Natural killer cell (primary cell): ENCODE data around the gene GPHA2. TPM values are rescaled to one million over a fixed set of nuclear protein-coding genes. Genes with fewer than 3 reads are reported as not detected.

ENCODE experiments used
- ATAC-seq, 3 donors: fragments of 150-1000 bp in 2 of 3; fragments of 200-7000 bp in 1 of 3; cut with Tn5 transposase; 1 replicate in 1 of 3; 2 replicates in 2 of 3; pipeline ENCODE4 v1.10.0; 2021; ENCODE audit warnings: mild to moderate bottlenecking in 2 of 3, moderate library complexity in 2 of 3
- DNase-seq, 2 donors: peaks; one replicate each; pipeline versions ENCODE4 v3.0.0 to v3.0.0-alpha.2; 2013 to 2021; ENCODE audit warnings: mixed read lengths in 1 of 2
- H3K27ac ChIP-seq: one replicate; pipeline ENCODE4 v1.5.1; 2013; ENCODE audit warnings: mild to moderate bottlenecking, low read length
- H3K27me3 ChIP-seq: one replicate; pipeline ENCODE4 v1.6.1; 2013; ENCODE audit warnings: low read length; ENCODE audit not compliant: control insufficient read depth, insufficient read depth
- H3K36me3 ChIP-seq: one replicate; pipeline ENCODE4 v1.6.1; 2013; ENCODE audit warnings: low read length; ENCODE audit not compliant: control insufficient read depth, insufficient read depth
- H3K4me1 ChIP-seq: one replicate; pipeline ENCODE4 v1.6.1; 2013; ENCODE audit warnings: low read length; ENCODE audit not compliant: control insufficient read depth, insufficient read depth
- H3K4me3 ChIP-seq: one replicate; pipeline ENCODE4 v1.5.1; 2013; ENCODE audit warnings: low read length
- H3K9me3 ChIP-seq: one replicate; pipeline ENCODE4 v1.6.1; 2013; ENCODE audit warnings: low read length; ENCODE audit not compliant: control insufficient read depth, insufficient read depth
- H3K27ac Mint-ChIP-seq, 2 donors: one replicate each; pipeline ENCODE4 v1.8.0; 2022; ENCODE audit warnings: mild to moderate bottlenecking in 2 of 2, mixed read lengths in 2 of 2, moderate library complexity in 1 of 2
- H3K27me3 Mint-ChIP-seq, 2 donors: one replicate each; pipeline ENCODE4 v1.8.0; 2022; ENCODE audit warnings: low read depth in 2 of 2, mixed read lengths in 2 of 2
- H3K36me3 Mint-ChIP-seq: one replicate; pipeline ENCODE4 v1.8.0; 2022; ENCODE audit warnings: mixed read lengths
- H3K4me1 Mint-ChIP-seq, 2 donors: one replicate each; pipeline ENCODE4 v1.8.0; 2022; ENCODE audit warnings: mixed read lengths in 2 of 2
- H3K4me3 Mint-ChIP-seq: one replicate; pipeline ENCODE4 v1.8.0; 2022; ENCODE audit warnings: mild to moderate bottlenecking, moderate library complexity, mixed read lengths
- H3K9me3 Mint-ChIP-seq, 2 donors: one replicate each; pipeline ENCODE4 v1.8.0; 2022; ENCODE audit warnings: mixed read lengths in 2 of 2
- WGBS: methylation state at CpG from one replicate; pipeline ENCODE4 v1.1.7; 2013; ENCODE audit warnings: missing lambda C conversion rate; ENCODE audit not compliant: insufficient coverage; 5-methylcytosine and 5-hydroxymethylcytosine counted together
- intact Hi-C: fragments of 100-400 bp; cut with micrococcal nuclease; formaldehyde crosslinking; loops from one replicate; pipeline ENCODE4 v1.14.2; 2022
- total RNA-seq, 4 donors: library from RNA; stranded (reverse); fragments of 120-200 nt in 1 of 4; gene quantifications; one replicate each; pipeline versions ENCODE4 v1.2.3 to v1.2.4, GENCODE V29; 2013 to 2022
- TF ChIP-seq, protein P1 (sequence below): fragments of 200-600 bp; IDR thresholded peaks from one replicate; pipeline ENCODE4 v1.8.0; 2022; ENCODE audit warnings: antibody characterized with exemption

GPHA2 gene
- total RNA-seq, 3 donors from 2014 or later (not counting 1 experiment from before 2014, with no cell fraction given) = not detected

DNA sequence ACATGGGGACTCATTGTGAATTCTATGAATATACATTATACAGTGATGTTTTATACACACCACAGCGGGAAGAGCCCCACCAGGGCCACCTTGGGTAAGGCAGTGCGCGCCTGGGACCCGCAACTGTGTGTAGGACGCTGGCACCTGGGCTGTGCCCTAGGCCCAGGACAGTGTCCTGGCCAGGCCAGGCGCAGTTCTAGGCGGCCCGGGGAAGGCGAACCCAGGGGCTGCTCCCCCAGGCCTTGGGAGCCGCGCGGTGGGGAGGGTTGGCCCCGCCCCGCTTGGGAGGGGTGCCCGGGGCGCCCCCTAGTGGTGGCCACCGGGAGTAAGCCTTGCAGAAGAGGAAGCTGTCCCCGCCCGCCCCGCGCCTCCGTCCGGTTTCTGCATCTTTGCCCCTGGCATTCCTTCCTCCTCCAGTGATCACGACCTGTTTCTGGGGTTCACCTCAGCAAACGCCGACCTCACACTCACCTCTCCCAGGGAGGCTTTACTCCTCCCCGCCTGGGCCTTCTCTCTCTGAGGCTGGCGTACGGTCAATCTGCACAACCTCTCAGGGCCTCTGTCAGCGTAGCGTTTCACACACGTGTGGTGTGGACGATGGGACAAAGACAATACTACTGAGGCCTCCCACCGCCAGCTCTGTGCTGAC is 47.8 kb downstream of the GPHA2 start:
- ATAC-seq (peak; percentile 91 to 97 (median 94)), DNase-seq (peak; percentile 89 to 90)
- Mint-ChIP-seq H3K4me3 (peak overlapping the region; percentile 84), H3K27ac (peak overlapping the region; percentile 77 to 80), H3K36me3 (no peaks in the 10 kb centered on the region), H3K9me3 (no peaks in the 10 kb centered on the region), H3K4me1 (peaks cover 17 to 25% of the 10 kb centered on the region in 2 donors), H3K27me3 (no peaks in the 10 kb centered on the region)
- no peaks in the 10 kb centered on the region for H3K9me3 ChIP-seq
- WGBS = 20% methylated on average over 34 of the region's 34 CpGs
- H3K36me3 ChIP-seq = no peaks in the 10 kb centered on the region
- peaks cover 17% of the 10 kb centered on the region for H3K4me1 ChIP-seq
- intact Hi-C loops = no loop called here
- peak overlapping the region; percentile 12 for H3K4me3 ChIP-seq
- H3K27me3 ChIP-seq = no peaks in the 10 kb centered on the region
- TF ChIP-seq, protein P1, sequence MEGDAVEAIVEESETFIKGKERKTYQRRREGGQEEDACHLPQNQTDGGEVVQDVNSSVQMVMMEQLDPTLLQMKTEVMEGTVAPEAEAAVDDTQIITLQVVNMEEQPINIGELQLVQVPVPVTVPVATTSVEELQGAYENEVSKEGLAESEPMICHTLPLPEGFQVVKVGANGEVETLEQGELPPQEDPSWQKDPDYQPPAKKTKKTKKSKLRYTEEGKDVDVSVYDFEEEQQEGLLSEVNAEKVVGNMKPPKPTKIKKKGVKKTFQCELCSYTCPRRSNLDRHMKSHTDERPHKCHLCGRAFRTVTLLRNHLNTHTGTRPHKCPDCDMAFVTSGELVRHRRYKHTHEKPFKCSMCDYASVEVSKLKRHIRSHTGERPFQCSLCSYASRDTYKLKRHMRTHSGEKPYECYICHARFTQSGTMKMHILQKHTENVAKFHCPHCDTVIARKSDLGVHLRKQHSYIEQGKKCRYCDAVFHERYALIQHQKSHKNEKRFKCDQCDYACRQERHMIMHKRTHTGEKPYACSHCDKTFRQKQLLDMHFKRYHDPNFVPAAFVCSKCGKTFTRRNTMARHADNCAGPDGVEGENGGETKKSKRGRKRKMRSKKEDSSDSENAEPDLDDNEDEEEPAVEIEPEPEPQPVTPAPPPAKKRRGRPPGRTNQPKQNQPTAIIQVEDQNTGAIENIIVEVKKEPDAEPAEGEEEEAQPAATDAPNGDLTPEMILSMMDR = peak; percentile 97
- peak overlapping the region; percentile 27 for H3K27ac ChIP-seq

DNA sequence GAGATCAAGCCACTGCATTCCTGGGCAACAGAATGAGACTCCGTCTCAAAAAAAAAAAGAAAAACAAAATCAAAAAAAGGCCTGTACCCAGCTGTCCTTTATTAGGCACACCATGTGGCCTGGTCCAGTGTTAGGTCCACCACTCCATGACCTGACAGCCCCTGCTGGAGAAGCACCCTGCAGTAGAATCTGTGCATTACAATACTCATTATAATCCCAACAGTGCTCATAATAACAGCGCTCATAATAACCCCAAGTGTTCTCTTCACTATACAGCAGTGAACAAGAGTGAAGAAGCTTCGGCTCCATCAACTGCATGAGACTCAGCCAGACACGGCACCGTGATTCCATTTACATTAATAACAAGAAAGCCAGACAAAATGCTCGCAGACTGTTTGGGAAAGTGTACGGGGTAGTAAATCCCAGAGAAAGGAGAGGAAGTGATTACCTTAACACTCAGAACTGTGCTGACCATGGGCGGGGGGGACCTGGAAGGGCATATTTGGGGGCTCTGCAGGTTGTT is 48.4 kb downstream of the GPHA2 start:
- Mint-ChIP-seq H3K27ac (peak overlapping the region in 1 of 2 donors; percentile 80), H3K27me3 (no peaks in the 10 kb centered on the region), H3K4me1 (peaks cover 17 to 25% of the 10 kb centered on the region in 2 donors), H3K36me3 (no peaks in the 10 kb centered on the region), H3K9me3 (no peaks in the 10 kb centered on the region), H3K4me3 (peak overlapping the region; percentile 64)
- intact Hi-C loops = no loop called here
- DNase-seq = no peak
- no peaks in the 10 kb centered on the region for H3K36me3 ChIP-seq
- 95% methylated on average over 5 of the region's 8 CpGs for WGBS
- no peak for ATAC-seq
- H3K4me3 ChIP-seq = no peak overlapping the region
- H3K9me3 ChIP-seq = no peaks in the 10 kb centered on the region
- TF ChIP-seq, protein P1 = no peak
- no peaks in the 10 kb centered on the region for H3K27me3 ChIP-seq
- H3K4me1 ChIP-seq = peaks cover 14% of the 10 kb centered on the region
- no peak overlapping the region for H3K27ac ChIP-seq

DNA sequence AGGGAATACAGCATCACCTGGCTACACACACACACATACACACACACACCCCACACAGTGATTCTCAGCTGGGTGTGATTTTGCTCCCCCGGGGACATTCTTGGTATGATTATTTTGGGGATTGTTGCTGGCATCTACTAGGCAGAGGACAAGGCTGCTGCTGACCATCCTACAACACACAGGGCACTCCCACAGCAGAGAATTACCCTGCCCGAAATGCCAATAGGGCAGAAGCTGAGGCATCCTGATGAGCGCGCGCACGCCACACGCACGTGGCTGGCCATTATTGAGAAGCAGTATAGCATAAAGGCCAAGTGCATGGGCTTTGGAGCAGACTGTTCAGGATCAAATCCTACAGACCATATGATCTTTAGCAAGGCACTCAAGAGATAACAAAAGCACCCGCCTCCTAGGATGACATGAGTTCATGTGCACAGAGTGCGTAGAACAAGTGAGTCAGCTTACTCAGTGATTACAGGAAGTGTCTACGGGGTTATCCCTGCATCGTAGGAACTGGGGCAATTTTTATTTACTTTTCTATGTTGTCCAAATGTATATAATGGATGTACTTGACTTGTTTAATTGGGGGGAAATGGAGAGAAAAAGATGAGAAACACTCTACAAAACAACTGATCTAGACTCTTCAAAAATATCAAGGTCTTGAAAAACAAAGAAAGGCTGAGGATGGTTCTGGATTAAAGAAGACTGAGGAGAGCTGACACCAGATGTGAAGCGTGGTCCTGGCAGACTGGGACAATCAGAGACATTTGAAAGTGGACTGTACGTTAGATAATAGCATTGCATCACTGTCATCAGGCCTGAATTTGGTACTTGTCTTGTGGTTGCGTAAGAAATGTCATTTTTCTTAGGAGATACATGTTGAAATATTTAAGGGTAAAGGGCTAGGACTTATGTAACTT is 50.1 kb downstream of the GPHA2 start:
- TF ChIP-seq, protein P1 = no peak
- H3K4me3 ChIP-seq = no peak overlapping the region
- Mint-ChIP-seq H3K4me1 (peaks cover 21 to 30% of the 10 kb centered on the region in 2 donors), H3K27me3 (no peaks in the 10 kb centered on the region), H3K27ac (peak overlapping the region; percentile 39 to 59), H3K36me3 (no peaks in the 10 kb centered on the region), H3K4me3 (no peak overlapping the region), H3K9me3 (no peaks in the 10 kb centered on the region)
- H3K27me3 ChIP-seq = no peaks in the 10 kb centered on the region
- WGBS = 85% methylated on average over 14 of the region's 15 CpGs
- peak overlapping the region; percentile 13 for H3K27ac ChIP-seq
- H3K4me1 ChIP-seq = peaks cover 22% of the 10 kb centered on the region
- ATAC-seq = peak in 1 of 3 donors; percentile 64
- H3K36me3 ChIP-seq = no peaks in the 10 kb centered on the region
- H3K9me3 ChIP-seq = no peaks in the 10 kb centered on the region
- intact Hi-C loops = no loop called here
- peak in 1 of 2 donors; percentile 68 for DNase-seq

Other genes with a start within 250 kb of the GPHA2 start
- 1 to 10 TPM; 2.9 to 9.6 (median 7.7) TPM for gene NRXN2, start 212.7 kb downstream of the GPHA2 start, total RNA-seq
- 100 to 1,000 TPM; 371 to 417 (median 394) TPM for gene RASGRP2, start 191.8 kb downstream of the GPHA2 start, total RNA-seq
- gene PYGM, start 175.9 kb downstream of the GPHA2 start, total RNA-seq = 1 to 10 TPM; 4.1 to 8.4 (median 6.1) TPM
- gene SF1, start 157.4 kb downstream of the GPHA2 start, total RNA-seq = 100 to 1,000 TPM; 841 to 864 (median 845) TPM
- gene MAP4K2, start 132.7 kb downstream of the GPHA2 start, total RNA-seq = 10 to 100 TPM; 38.3 to 40.6 (median 38.7) TPM
- gene MEN1, start 125.3 kb downstream of the GPHA2 start, total RNA-seq = 10 to 100 TPM; 29.3 to 42.2 (median 32.2) TPM
- 10 to 100 TPM in 2 of 3 donors, 1 to 10 TPM in 1; 8.2 to 12.7 (median 10.7) TPM for gene CDC42BPG, start 91.2 kb downstream of the GPHA2 start, total RNA-seq
- gene EHD1, start 57.3 kb downstream of the GPHA2 start, total RNA-seq = 100 to 1,000 TPM; 218 to 246 (median 225) TPM
- 100 to 1,000 TPM; 165 to 321 (median 259) TPM for gene ATG2A, start 18.7 kb downstream of the GPHA2 start, total RNA-seq
- gene PPP2R5B, start 11.2 kb downstream of the GPHA2 start, total RNA-seq = 10 to 100 TPM; 27.8 to 31.5 (median 28.5) TPM
- not detected for gene MAJIN, start 36.2 kb upstream of the GPHA2 start, total RNA-seq
- gene BATF2, start 61.1 kb upstream of the GPHA2 start, total RNA-seq = under 1 TPM in 1 of 3 donors, not detected in 2; 0.30 TPM
- gene ARL2, start 78.3 kb upstream of the GPHA2 start, total RNA-seq = 10 to 100 TPM; 19.9 to 20.5 (median 20.2) TPM
- gene SNX15, start 91.5 kb upstream of the GPHA2 start, total RNA-seq = 10 to 100 TPM; 16.9 to 28.1 (median 27.1) TPM
- gene SAC3D1, start 105.3 kb upstream of the GPHA2 start, total RNA-seq = 1 to 10 TPM; 2.0 to 3.5 (median 2.8) TPM
- 10 to 100 TPM; 41.6 to 54.1 (median 46.0) TPM for gene NAALADL1, start 122.7 kb upstream of the GPHA2 start, total RNA-seq
- 1 to 10 TPM; 3.3 to 6.8 (median 3.8) TPM for gene CDCA5, start 148.1 kb upstream of the GPHA2 start, total RNA-seq
- gene ZFPL1, start 148.3 kb upstream of the GPHA2 start, total RNA-seq = 10 to 100 TPM; 49.8 to 60.2 (median 50.8) TPM
- 100 to 1,000 TPM; 180 to 197 (median 184) TPM for gene VPS51, start 160.3 kb upstream of the GPHA2 start, total RNA-seq
- 10 to 100 TPM; 17.0 to 23.2 (median 18.6) TPM for gene TM7SF2, start 176.0 kb upstream of the GPHA2 start, total RNA-seq
- gene ZNHIT2, start 181.8 kb upstream of the GPHA2 start, total RNA-seq = 1 to 10 TPM; 5.6 to 6.8 (median 6.1) TPM
- gene FAU, start 186.2 kb upstream of the GPHA2 start, total RNA-seq = 100 to 1,000 TPM; 724 to 977 (median 968) TPM
- gene MRPL49, start 186.4 kb upstream of the GPHA2 start, total RNA-seq = 10 to 100 TPM; 36.8 to 37.5 (median 36.9) TPM
- gene SYVN1, start 198.6 kb upstream of the GPHA2 start, total RNA-seq = 100 to 1,000 TPM in 1 of 3 donors, 10 to 100 TPM in 2; 72.9 to 109 (median 90.2) TPM
- gene SPDYC, start 234.3 kb upstream of the GPHA2 start, total RNA-seq = not detected
- 100 to 1,000 TPM; 211 to 256 (median 229) TPM for gene CAPN1, start 246.0 kb upstream of the GPHA2 start, total RNA-seq